Colonic mucosa (tissue), 4 donors: Measurements from ENCODE around the gene CDK5R2. TPM values are rescaled to one million over a fixed set of nuclear protein-coding genes. Genes with fewer than 3 reads are reported as not detected.

Experiments
- DNase-seq: peaks from one replicate; pipeline ENCODE4 v3.0.0-alpha.2; 2020
- H3K27ac ChIP-seq: fragments of 200-600 bp; one replicate; pipeline ENCODE4 v1.8.0; 2021
- H3K27me3 ChIP-seq: fragments of 200-600 bp; one replicate; pipeline ENCODE4 v1.8.0; 2021
- H3K36me3 ChIP-seq: fragments of 200-600 bp; one replicate; pipeline ENCODE4 v1.8.0; 2021
- H3K4me1 ChIP-seq: fragments of 200-600 bp; one replicate; pipeline ENCODE4 v1.8.0; 2021; ENCODE audit warnings: mild to moderate bottlenecking
- H3K4me3 ChIP-seq: fragments of 200-600 bp; one replicate; pipeline ENCODE4 v1.8.0; 2021
- H3K9ac ChIP-seq, 2 donors: one replicate each; pipeline ENCODE4 v1.7.0; 2013; ENCODE audit warnings: control low read depth in 2 of 2, low read depth in 2 of 2, low read length in 2 of 2
- H3K9me3 ChIP-seq: fragments of 200-600 bp; one replicate; pipeline ENCODE4 v1.8.0; 2021
- CTCF ChIP-seq: fragments of 200-600 bp; IDR thresholded peaks from one replicate; pipeline ENCODE4 v1.8.0; 2022; ENCODE audit warnings: antibody characterized with exemption, mild to moderate bottlenecking
- intact Hi-C: fragments of 100-400 bp; cut with DNase I; formaldehyde crosslinking; loops from one replicate; pipeline ENCODE4 v1.14.1; 2022
- total RNA-seq, 2 donors: library from RNA; stranded (reverse); fragmentation: NEBNext Ultra II Directional in 1 of 2; extraction: Animal tissue kit (Norgen Biotek cat#: 25700) in 1 of 2; gene quantifications; one replicate each; pipeline ENCODE4 v1.2.1, GENCODE V29; 2021
- donor health status: healthy.
- donor health status: DM: no; HTN: no; CAD: no.
- donor health status: DM: no; HTN: no; CAD: no.

CDK5R2 gene
- total RNA-seq, 2 donors from 2014 or later = 0.30 to 0.56 TPM

GRCh38 chr2:218979846-218980734 lies 20.6 kb downstream of the CDK5R2 start:
- no peaks in the 10 kb centered on the region for H3K9me3 ChIP-seq
- H3K4me1 ChIP-seq = peaks cover 9% of the 10 kb centered on the region
- peak; percentile 89 for TF ChIP-seq CTCF
- intact Hi-C loops = loop anchor here (5.0 kb wide), 1 partner anchor 103 kb away; no protein-coding TSS in a partner anchor
- H3K4me3 ChIP-seq = no peak overlapping the region
- peaks cover 53% of the 10 kb centered on the region for H3K27me3 ChIP-seq
- peak; percentile 87 for DNase-seq
- H3K27ac ChIP-seq = no peak overlapping the region
- peak overlapping the region in 1 of 2 donors; percentile 13 for H3K9ac ChIP-seq
- H3K36me3 ChIP-seq = no peaks in the 10 kb centered on the region

GRCh38 chr2:218980735-218981389 lies 21.4 kb downstream of the CDK5R2 start:
- no peak for DNase-seq
- H3K9ac ChIP-seq = peak overlapping the region in 1 of 2 donors; percentile 19
- intact Hi-C loops = no loop called here
- H3K4me1 ChIP-seq = peaks cover 9% of the 10 kb centered on the region
- peaks cover 61% of the 10 kb centered on the region for H3K27me3 ChIP-seq
- no peak overlapping the region for H3K27ac ChIP-seq
- no peaks in the 10 kb centered on the region for H3K9me3 ChIP-seq
- H3K4me3 ChIP-seq = peak overlapping the region; percentile 11
- no peak for TF ChIP-seq CTCF
- no peaks in the 10 kb centered on the region for H3K36me3 ChIP-seq

- Histone ChIP-seq H3K27ac (no peak overlapping the region), H3K9ac (peak overlapping the region in 1 of 2 donors; percentile 19), H3K27me3 (peaks cover 66% of the 10 kb centered on the region), H3K4me1 (peaks cover 9% of the 10 kb centered on the region), H3K4me3 (peak overlapping the region; percentile 11), H3K36me3 (no peaks in the 10 kb centered on the region), H3K9me3 (no peaks in the 10 kb centered on the region)
- TF ChIP-seq CTCF = no peak
- intact Hi-C loops = no loop called here
- no peak for DNase-seq
These were observed 22.0 kb downstream of the CDK5R2 start for GRCh38 chr2:218981390-218981880.

GRCh38 chr2:218981881-218982585 lies 22.6 kb downstream of the CDK5R2 start:
- H3K27me3 ChIP-seq = peaks cover 72% of the 10 kb centered on the region
- no peak overlapping the region for H3K9ac ChIP-seq
- H3K4me3 ChIP-seq = peak overlapping the region; percentile 11
- no peaks in the 10 kb centered on the region for H3K9me3 ChIP-seq
- intact Hi-C loops = no loop called here
- H3K4me1 ChIP-seq = peaks cover 9% of the 10 kb centered on the region
- no peak overlapping the region for H3K27ac ChIP-seq
- no peaks in the 10 kb centered on the region for H3K36me3 ChIP-seq
- TF ChIP-seq CTCF = no peak
- DNase-seq = no peak
